HG03196 (cell line): Measurements from ENCODE around the gene OR56B4.
"Not testable (repeated sequence)": the region's sequence is repeated elsewhere in the genome, so short reads cannot be mapped to it uniquely, and the experiment has no call there.

Experiments used
- ATAC-seq: cut with Tn5 transposase; IDR thresholded peaks from one replicate; pipeline ENCODE4 v1.9.1; 2021; ENCODE audit not compliant: unreplicated experiment

The OR56B4 gene, protein sequence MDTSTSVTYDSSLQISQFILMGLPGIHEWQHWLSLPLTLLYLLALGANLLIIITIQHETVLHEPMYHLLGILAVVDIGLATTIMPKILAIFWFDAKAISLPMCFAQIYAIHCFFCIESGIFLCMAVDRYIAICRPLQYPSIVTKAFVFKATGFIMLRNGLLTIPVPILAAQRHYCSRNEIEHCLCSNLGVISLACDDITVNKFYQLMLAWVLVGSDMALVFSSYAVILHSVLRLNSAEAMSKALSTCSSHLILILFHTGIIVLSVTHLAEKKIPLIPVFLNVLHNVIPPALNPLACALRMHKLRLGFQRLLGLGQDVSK

DNA sequence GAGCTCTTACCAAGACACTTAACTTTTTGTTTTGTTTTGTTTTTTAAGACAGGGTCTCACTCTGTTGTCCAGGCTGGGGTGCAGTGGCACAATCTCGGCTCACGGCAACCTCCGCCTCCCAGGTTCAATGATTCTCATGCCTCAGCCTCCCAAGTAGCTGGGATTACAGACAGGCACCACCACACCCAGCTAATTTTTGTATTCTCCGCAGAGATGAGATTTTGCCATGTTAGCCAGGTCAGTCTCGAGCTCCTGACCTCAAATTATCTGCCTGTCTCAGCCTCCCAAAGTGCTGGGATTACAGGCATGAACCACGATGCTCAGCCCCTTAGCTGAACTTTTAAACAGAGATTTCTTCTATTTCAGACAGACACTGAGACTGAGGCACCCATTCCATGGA, at the start of gene OR56B4:
TSS of gene OR56B4 (plus strand) at position 301 of the 400 bp plus-strand sequence. CDS start at position 396, 95 bp downstream.
- ATAC-seq: not testable (repeated sequence)

GRCh38 chr11:6061475-6061874, 46.0 kb upstream of the OR56B4 start:
- no peak for ATAC-seq

- no peak for ATAC-seq
Measured at GRCh38 chr11:6062691-6063358, 44.7 kb upstream of the OR56B4 start.

DNA sequence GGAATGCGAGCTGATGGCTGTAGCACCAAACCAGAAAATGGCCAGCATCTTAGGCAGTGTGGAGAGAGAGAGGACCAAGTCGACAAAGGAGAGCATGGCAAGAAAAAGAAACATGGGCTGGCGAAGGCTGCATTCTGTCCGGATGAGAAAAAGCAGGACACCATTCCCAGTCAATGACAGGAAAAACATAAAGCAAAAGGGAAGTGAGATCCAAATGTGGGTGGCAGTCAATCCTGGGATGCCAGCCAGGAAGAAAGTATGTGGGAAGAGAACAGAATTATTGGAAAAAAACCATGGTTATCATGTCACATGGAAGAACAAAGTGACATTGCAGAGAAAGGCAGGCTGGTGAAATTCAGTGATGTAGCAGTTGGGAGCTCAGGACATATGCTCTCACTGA, 40.0 kb upstream of the OR56B4 start:
- ATAC-seq: no peak

GRCh38 chr11:6076443-6076842, 31.0 kb upstream of the OR56B4 start:
- ATAC-seq: not testable (repeated sequence)

GRCh38 chr11:6077723-6078122, 29.8 kb upstream of the OR56B4 start:
- no peak for ATAC-seq

- no peak for ATAC-seq
Measured at GRCh38 chr11:6079463-6079862, 28.0 kb upstream of the OR56B4 start.

DNA sequence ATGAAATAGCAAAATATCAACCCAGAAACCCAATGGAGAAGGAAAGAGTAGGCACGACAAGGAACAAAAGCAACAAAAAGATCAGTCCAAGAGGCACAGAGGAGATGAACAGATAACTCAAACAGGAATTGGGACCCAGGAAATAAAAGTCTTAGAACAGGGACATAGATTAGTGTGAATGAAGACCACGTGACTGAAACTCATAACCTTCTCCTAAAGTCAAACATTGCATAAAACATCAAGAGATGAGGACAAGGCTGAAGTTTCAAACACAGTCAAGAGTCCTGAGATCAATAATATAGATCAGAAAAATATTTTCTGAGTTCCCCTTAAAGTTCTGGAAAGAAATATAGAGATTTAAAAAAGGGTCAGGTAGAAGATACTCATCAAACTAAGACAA, 24.4 kb upstream of the OR56B4 start:
- no peak for ATAC-seq

DNA sequence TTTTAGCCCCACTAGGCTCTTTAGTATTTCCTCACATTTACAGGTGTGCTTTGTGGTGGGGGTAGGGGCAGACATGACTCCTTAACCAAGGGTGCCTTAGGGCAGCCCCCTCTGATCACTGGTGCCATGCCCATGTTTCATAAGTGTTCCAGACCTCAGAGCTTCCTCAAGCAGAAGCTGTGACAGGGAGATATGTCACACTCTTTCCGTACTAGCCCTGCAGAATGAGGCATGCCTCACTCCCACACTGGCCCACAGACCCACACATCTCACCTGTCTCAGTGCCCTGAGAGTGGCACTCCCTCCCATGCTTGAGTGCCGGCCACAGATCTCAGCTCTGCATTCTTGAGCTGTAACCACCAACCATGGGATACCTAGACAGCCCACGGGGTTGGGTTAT, 22.9 kb upstream of the OR56B4 start:
- ATAC-seq: no peak

- ATAC-seq: no peak
Measured at GRCh38 chr11:6094186-6094585, 13.3 kb upstream of the OR56B4 start.

- ATAC-seq: no peak
Measured at GRCh38 chr11:6095798-6096197, 11.7 kb upstream of the OR56B4 start.

- no peak for ATAC-seq
Measured at GRCh38 chr11:6096417-6096816, 11.1 kb upstream of the OR56B4 start.

DNA sequence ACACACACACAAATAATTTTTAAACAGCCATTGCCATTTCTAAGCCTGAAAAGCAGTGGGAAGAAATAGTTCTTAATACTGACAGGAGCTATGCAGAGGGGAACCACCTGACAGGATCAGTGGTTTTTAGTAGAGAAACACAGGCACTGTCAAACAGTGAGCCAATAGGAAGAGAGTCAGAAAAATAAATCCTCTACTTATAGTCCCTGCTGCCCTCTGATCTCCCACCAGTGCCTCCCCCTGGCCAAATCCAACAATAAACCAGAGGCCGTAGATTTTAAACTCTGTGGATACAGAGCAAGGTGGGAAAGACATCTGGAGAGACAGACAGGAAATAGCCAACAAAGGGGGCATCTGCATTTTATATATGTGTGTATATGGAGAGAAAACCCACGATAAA, 7.9 kb upstream of the OR56B4 start:
- ATAC-seq: no peak

- no peak for ATAC-seq
Measured at GRCh38 chr11:6110011-6110410, 2.5 kb downstream of the OR56B4 start.

GRCh38 chr11:6111673-6112072, 4.2 kb downstream of the OR56B4 start:
- no peak for ATAC-seq

GRCh38 chr11:6116638-6117037, 9.2 kb downstream of the OR56B4 start:
- no peak for ATAC-seq

- ATAC-seq: no peak
Measured at GRCh38 chr11:6124245-6124644, 16.8 kb downstream of the OR56B4 start.

DNA sequence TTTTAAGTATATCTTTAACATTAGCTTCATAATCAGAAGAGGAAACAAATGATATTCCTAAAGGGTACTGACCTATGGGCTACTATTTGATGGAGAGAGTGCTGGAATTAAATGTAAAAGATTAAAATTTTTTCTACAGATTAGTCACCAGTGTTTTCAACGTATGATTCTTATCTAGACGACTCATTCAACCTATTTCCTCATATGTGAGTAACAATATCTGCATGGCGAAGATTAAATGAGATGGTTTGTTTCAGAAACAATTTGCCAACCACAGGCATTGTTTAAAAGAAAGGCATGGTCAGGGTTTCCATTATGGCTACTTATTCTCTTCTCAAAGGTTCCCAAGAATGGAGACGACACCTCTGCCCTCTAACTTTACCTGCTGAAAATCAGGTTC, 20.4 kb downstream of the OR56B4 start:
- no peak for ATAC-seq

GRCh38 chr11:6129011-6129410, 21.5 kb downstream of the OR56B4 start:
- ATAC-seq: no peak

DNA sequence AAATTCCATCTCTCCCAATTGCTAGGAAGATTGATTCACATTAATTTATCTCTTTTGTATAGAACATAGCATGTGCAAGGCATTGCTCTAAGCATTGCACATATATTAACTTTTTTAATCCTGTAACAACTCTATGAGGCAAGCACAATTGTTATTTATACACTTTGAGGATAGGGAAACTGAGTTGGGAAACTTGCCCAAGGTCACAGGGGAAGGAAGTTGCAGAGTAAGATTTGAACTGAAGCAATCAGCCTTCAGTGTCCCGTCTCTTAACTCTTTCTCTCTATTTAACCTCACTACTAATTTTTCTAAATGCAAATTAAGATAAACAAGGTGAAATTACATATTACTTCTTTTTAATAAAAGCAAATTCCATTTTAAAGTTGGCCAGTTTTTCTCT, 22.2 kb downstream of the OR56B4 start:
- no peak for ATAC-seq

DNA sequence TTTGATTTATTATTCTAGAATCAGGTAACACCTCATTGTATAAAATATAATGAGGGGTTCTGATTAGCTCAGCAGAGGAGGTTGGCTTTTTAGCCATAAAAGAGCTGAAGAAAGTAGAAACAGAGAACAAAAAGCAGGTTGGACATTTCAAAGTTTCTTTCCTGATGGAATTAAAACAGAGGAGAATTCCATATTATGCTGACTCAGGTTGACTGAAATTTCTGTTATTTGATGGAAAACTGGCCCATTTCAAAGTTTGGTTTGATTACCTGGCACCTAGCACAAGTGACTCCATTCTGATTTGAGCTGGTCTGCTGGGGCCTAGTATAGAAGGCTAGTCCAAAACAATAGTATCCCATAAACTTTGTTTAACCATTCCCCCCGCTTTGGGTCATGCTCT, 24.9 kb downstream of the OR56B4 start:
- ATAC-seq: no peak

DNA sequence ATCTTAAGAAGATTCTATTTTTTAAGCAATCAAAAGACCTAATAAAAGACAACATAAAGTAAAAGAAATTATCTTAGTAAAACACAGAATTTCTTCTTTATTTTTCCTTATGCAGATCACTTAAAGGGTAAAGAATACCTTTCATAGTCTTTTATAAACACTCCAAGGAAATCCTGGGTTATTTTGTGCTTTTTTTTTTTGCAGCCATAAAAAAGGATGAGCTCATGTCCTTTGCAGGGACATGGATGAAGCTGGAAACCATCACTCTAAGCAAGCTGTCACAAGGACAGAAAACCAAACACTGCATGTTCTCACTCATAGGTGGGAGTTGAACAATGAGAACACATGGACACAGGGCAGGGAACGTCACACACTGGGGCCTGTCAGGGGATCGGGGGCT, 28.5 kb downstream of the OR56B4 start:
- not testable (repeated sequence) for ATAC-seq

- no peak for ATAC-seq
Measured at GRCh38 chr11:6142936-6143335, 35.5 kb downstream of the OR56B4 start.
